HCT116 (cell line): Measurements from ENCODE around the gene SSH2.

Experiments
- JUND ChIP-seq: IDR thresholded peaks from 2 replicates; pipeline ENCODE4 v1.6.1; 2012
- RAD21 ChIP-seq: IDR thresholded peaks from 2 replicates; pipeline ENCODE4 v1.6.1; 2012; ENCODE audit warnings: low read depth, mild to moderate bottlenecking
- YY1 ChIP-seq: IDR thresholded peaks from 2 replicates; pipeline ENCODE4 v1.6.1; 2011; ENCODE audit warnings: low read length, low read depth, moderate library complexity, mild to moderate bottlenecking; ENCODE audit not compliant: insufficient replicate concordance; ENCODE audit errors: extremely low read depth
- TF ChIP-seq, protein P1 (sequence below), 3 experiments: fragments of 200-600 bp in 1 of 3; sonication (generic) in 1 of 3; IDR thresholded peaks in 2 of 3; conservative IDR thresholded peaks in 1 of 3; 2 replicates each; pipeline ENCODE4 v1.5.1; 2012 to 2017; ENCODE audit warnings: low read depth in 2 of 3, low read length in 2 of 3, antibody characterized with exemption in 1 of 3, borderline replicate concordance in 1 of 3, control low read depth in 1 of 3, mild to moderate bottlenecking in 1 of 3, mixed read lengths in 1 of 3, mixed run types in 1 of 3, moderate library complexity in 1 of 3; ENCODE audit not compliant: insufficient read depth in 1 of 3

DNA sequence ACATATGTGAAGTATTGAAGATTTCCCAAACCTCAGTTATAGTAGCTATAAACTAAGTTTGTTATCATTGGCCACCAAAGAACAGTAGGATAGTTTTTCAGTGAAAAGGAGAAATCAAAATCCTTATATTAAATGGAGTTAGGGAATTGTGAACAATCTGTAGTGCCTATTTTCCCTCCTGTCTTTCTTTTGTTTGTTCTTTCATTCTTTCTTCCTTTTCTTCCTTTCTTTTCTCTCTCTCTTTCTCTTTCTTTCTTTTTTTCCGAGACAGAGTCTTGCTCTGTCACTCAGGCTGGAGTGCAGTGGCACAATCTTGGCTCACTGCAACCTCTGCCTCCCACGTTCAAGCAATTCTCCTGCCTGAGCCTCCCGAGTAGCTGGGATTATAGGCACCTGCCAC lies 48.8 kb downstream of the SSH2 start:
- TF ChIP-seq RAD21 (no peak), JUND (no peak), YY1 (no peak)
- TF ChIP-seq, protein P1, sequence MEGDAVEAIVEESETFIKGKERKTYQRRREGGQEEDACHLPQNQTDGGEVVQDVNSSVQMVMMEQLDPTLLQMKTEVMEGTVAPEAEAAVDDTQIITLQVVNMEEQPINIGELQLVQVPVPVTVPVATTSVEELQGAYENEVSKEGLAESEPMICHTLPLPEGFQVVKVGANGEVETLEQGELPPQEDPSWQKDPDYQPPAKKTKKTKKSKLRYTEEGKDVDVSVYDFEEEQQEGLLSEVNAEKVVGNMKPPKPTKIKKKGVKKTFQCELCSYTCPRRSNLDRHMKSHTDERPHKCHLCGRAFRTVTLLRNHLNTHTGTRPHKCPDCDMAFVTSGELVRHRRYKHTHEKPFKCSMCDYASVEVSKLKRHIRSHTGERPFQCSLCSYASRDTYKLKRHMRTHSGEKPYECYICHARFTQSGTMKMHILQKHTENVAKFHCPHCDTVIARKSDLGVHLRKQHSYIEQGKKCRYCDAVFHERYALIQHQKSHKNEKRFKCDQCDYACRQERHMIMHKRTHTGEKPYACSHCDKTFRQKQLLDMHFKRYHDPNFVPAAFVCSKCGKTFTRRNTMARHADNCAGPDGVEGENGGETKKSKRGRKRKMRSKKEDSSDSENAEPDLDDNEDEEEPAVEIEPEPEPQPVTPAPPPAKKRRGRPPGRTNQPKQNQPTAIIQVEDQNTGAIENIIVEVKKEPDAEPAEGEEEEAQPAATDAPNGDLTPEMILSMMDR (IDR thresholded peaks at IDR 0.05 in 2 of 3, conservative IDR thresholded peaks at IDR 0.05 in 1 of 3; ENCODE audit: borderline replicate concordance in 1 of 3, insufficient read depth in 1 of 3, low read depth in 2 of 3, low read length in 2 of 3), result no peak
